OCI-LY1 (cell line): ENCODE measurements around the gene SLC30A10.

Experiments used
- H2AFZ ChIP-seq: fragments of 200-600 bp; sonication (generic), shearing (Covaris generic); 2 replicates; pipeline ENCODE4 v1.6.0; 2014; ENCODE audit warnings: antibody characterized with exemption, mild to moderate bottlenecking, low read length
- H3F3A ChIP-seq: fragments of 200-600 bp; sonication (generic), shearing (Covaris generic); 2 replicates; pipeline ENCODE4 v1.6.0; 2014; ENCODE audit warnings: mild to moderate bottlenecking, antibody characterized with exemption, low read length, moderate library complexity; ENCODE audit not compliant: insufficient read depth
- H3K27ac ChIP-seq: fragments of 200-600 bp; sonication (generic); 2 replicates; pipeline ENCODE4 v1.5.1; 2014; ENCODE audit warnings: low read length, mixed run types, mild to moderate bottlenecking, low read depth; ENCODE audit not compliant: poor library complexity, severe bottlenecking
- H3K27me3 ChIP-seq: fragments of 200-600 bp; sonication (generic); 2 replicates; pipeline ENCODE4 v1.6.0; 2014; ENCODE audit warnings: antibody characterized with exemption, mild to moderate bottlenecking, low read length, moderate library complexity; ENCODE audit not compliant: insufficient read depth
- H3K36me3 ChIP-seq: fragments of 200-600 bp; sonication (generic); 2 replicates; pipeline ENCODE4 v1.6.1; 2014; ENCODE audit warnings: mild to moderate bottlenecking, antibody characterized with exemption, low read length, moderate library complexity, mixed read lengths; ENCODE audit not compliant: insufficient read depth
- H3K4me1 ChIP-seq: fragments of 200-600 bp; sonication (generic); 2 replicates; pipeline ENCODE4 v1.5.1; 2014; ENCODE audit warnings: mild to moderate bottlenecking, low read length, moderate library complexity; ENCODE audit not compliant: insufficient read depth, severe bottlenecking
- H3K4me2 ChIP-seq: fragments of 200-600 bp; sonication (generic), shearing (Covaris generic); 2 replicates; pipeline ENCODE4 v1.6.1; 2014; ENCODE audit warnings: low read length
- H3K4me3 ChIP-seq: fragments of 200-600 bp; sonication (generic); 2 replicates; pipeline ENCODE4 v1.5.1; 2014; ENCODE audit warnings: low read length, low read depth, mild to moderate bottlenecking, mixed read lengths; ENCODE audit not compliant: poor library complexity, severe bottlenecking
- H3K79me2 ChIP-seq: fragments of 200-600 bp; shearing (Covaris generic); 2 replicates; pipeline ENCODE4 v1.6.1; 2016; ENCODE audit warnings: mixed run types, low read length, mixed read lengths; ENCODE audit not compliant: insufficient read depth
- H3K9ac ChIP-seq: fragments of 200-600 bp; sonication (generic), shearing (Covaris generic); 2 replicates; pipeline ENCODE4 v1.6.1; 2014; ENCODE audit warnings: mild to moderate bottlenecking, low read length, mixed read lengths
- H3K9me2 ChIP-seq: fragments of 200-600 bp; sonication (generic), shearing (Covaris generic); 2 replicates; pipeline ENCODE4 v1.6.1; 2014; ENCODE audit warnings: low read depth, mild to moderate bottlenecking, low read length, mixed read lengths
- H3K9me3 ChIP-seq: fragments of 200-600 bp; shearing (Covaris generic); 2 replicates; pipeline ENCODE4 v1.6.1; 2014; ENCODE audit warnings: low read length, mixed read lengths
- H4K20me1 ChIP-seq: fragments of 200-600 bp; sonication (generic), shearing (Covaris generic); 2 replicates; pipeline ENCODE4 v1.6.0; 2016; ENCODE audit warnings: mild to moderate bottlenecking, low read length; ENCODE audit not compliant: insufficient read depth
- CTCF ChIP-seq: fragments of 200-600 bp; sonication (generic), shearing (Covaris generic); IDR thresholded peaks from 2 replicates; pipeline ENCODE4 v1.5.1; 2017; ENCODE audit warnings: mild to moderate bottlenecking, antibody characterized with exemption, low read length, moderate library complexity, mixed read lengths
- EZH2 ChIP-seq: fragments of 200-600 bp; sonication (generic), shearing (Covaris generic); IDR thresholded peaks from 2 replicates; pipeline ENCODE4 v1.8.0; 2017; ENCODE audit warnings: borderline replicate concordance, mixed run types, mild to moderate bottlenecking, antibody characterized with exemption, low read length, moderate library complexity, mixed read lengths

The SLC30A10 gene

DNA sequence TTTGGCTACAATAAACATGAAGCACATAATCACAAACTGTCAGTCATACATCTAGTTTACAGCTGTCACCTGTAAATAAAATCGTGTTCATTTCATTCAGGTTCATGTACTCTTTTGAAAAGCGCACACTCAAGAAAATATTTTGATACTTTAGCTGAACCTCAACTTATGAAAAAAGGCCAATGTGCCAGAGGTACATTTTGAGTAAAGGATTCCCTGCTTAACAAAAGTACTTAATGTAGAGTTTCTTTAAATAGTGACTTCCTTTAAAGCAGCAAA, 37.7 kb upstream of the SLC30A10 start:
- no peak overlapping the region for H3K9ac ChIP-seq
- H3K36me3 ChIP-seq = peaks cover 32% of the 10 kb centered on the region
- H3K79me2 ChIP-seq = no peaks in the 10 kb centered on the region
- H3K9me3 ChIP-seq = no peaks in the 10 kb centered on the region
- H3K4me1 ChIP-seq = no peaks in the 10 kb centered on the region
- H3K27ac ChIP-seq = no peak overlapping the region
- H3F3A ChIP-seq = no peaks in the 10 kb centered on the region
- H3K4me3 ChIP-seq = no peak overlapping the region
- H3K4me2 ChIP-seq = no peak overlapping the region
- H2AFZ ChIP-seq = no peak overlapping the region
- H4K20me1 ChIP-seq = no peaks in the 10 kb centered on the region
- TF ChIP-seq CTCF (no peak), EZH2 (no peak)
- H3K9me2 ChIP-seq = no peaks in the 10 kb centered on the region
- H3K27me3 ChIP-seq = no peaks in the 10 kb centered on the region

DNA sequence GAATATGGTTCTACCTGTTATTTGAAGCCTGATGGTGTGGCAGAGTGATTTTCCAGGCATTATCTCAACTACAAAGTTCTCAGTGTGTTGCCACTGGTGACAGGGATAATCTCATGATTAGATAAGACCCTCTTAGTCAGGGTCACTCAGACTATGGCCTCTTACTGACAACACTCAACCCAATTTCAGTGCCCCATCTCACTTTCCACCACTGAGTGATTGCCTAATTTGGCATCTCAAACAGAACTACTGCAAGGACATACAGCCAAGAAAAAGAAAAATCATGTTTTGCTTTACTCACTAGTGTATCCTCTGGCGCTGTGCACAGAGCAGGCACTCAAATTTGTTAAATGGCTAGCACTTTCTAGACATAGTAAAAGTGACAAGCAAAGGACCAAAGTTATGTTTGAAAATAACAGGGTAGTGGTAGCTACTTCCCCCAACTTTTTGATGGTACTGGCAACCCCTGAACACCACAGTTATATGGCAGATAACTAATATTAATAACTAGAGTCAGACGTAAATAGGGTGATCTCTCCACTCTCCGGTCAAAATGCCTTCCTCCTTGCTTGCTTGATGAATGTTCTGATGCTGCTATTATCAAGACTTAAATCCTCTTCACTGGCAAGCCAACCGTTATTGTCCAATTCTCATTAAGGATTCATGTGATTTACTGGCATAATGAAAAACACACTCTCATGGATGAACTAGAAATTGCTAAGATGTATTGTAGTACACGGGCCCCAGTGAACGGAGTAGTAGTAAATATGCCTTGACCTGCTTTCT, 37.1 kb upstream of the SLC30A10 start:
- no peaks in the 10 kb centered on the region for H3K9me2 ChIP-seq

GRCh38 chr1:219963432-219963831, 35.1 kb upstream of the SLC30A10 start:
- Histone ChIP-seq H4K20me1 (no peaks in the 10 kb centered on the region), H3F3A (no peaks in the 10 kb centered on the region), H3K27ac (no peak overlapping the region), H3K9me2 (no peaks in the 10 kb centered on the region), H3K36me3 (peaks cover 7% of the 10 kb centered on the region; the same call in 1 of the 2 replicates), H3K27me3 (no peaks in the 10 kb centered on the region), H3K9ac (no peak overlapping the region), H3K4me2 (no peak overlapping the region), H3K4me3 (no peak overlapping the region), H3K79me2 (no peaks in the 10 kb centered on the region), H3K9me3 (no peaks in the 10 kb centered on the region), H3K4me1 (no peaks in the 10 kb centered on the region), H2AFZ (no peak overlapping the region)
- TF ChIP-seq CTCF (no peak), EZH2 (no peak)

More for the DNA sequence above, 37.1 kb upstream of the SLC30A10 start:
- H4K20me1 ChIP-seq = no peaks in the 10 kb centered on the region
- H3K9me3 ChIP-seq = no peaks in the 10 kb centered on the region
- no peak overlapping the region for H3K27ac ChIP-seq
- no peak overlapping the region for H3K4me2 ChIP-seq
- peaks cover 27% of the 10 kb centered on the region for H3K36me3 ChIP-seq
- no peaks in the 10 kb centered on the region for H3F3A ChIP-seq
- H3K9ac ChIP-seq = no peak overlapping the region
- no peaks in the 10 kb centered on the region for H3K4me1 ChIP-seq
- H2AFZ ChIP-seq = no peak overlapping the region
- TF ChIP-seq CTCF (no peak), EZH2 (no peak)
- no peaks in the 10 kb centered on the region for H3K79me2 ChIP-seq
- H3K27me3 ChIP-seq = no peaks in the 10 kb centered on the region
- no peak overlapping the region for H3K4me3 ChIP-seq
